Heart right ventricle (tissue), 16 donors: ENCODE measurements around the gene GJD2. TPM values are rescaled to one million over a fixed set of nuclear protein-coding genes. Genes with fewer than 3 reads are reported as not detected.

Experiments used
- ATAC-seq, 8 donors: fragments of 200-7000 bp; cut with Tn5 transposase; one replicate each; pipeline ENCODE4 v1.9.1; 2020; ENCODE audit warnings: mild to moderate bottlenecking in 8 of 8, moderate library complexity in 8 of 8, moderate number of reproducible peaks in 1 of 8
- DNase-seq, 2 donors: peaks; one replicate each; pipeline ENCODE4 v3.0.0-alpha.2; 2020
- H3K27ac ChIP-seq, 10 donors: fragments of 200-600 bp; sonication (generic) in 2 of 10; one replicate each; pipeline versions ENCODE4 v1.5.0 to v1.8.0; 2020 to 2022; ENCODE audit warnings: mild to moderate bottlenecking in 3 of 10
- H3K27me3 ChIP-seq, 7 donors: fragments of 200-600 bp; one replicate each; pipeline ENCODE4 v1.8.0; 2021 to 2022; ENCODE audit warnings: mild to moderate bottlenecking in 2 of 7
- H3K36me3 ChIP-seq, 9 donors: fragments of 200-600 bp; sonication (generic) in 1 of 9; one replicate each; pipeline versions ENCODE4 v1.5.0 to v1.8.0; 2020 to 2022; ENCODE audit warnings: mild to moderate bottlenecking in 2 of 9
- H3K4me1 ChIP-seq, 9 donors: fragments of 200-600 bp; sonication (generic) in 1 of 9; one replicate each; pipeline versions ENCODE4 v1.5.0 to v1.8.0; 2020 to 2022; ENCODE audit warnings: mild to moderate bottlenecking in 4 of 9
- H3K4me3 ChIP-seq, 10 donors: fragments of 200-600 bp; sonication (generic) in 2 of 10; one replicate each; pipeline versions ENCODE4 v1.5.0 to v1.8.0; 2020 to 2022; ENCODE audit warnings: mild to moderate bottlenecking in 7 of 10, moderate library complexity in 2 of 10
- H3K9me3 ChIP-seq, 11 donors: fragments of 200-600 bp in 10 of 11; sonication (generic) in 2 of 11; one replicate each; pipeline versions ENCODE4 v1.5.0 to v1.8.0; 2013 to 2022; ENCODE audit warnings: mild to moderate bottlenecking in 2 of 11, control low read depth in 1 of 11, moderate library complexity in 1 of 11
- CTCF ChIP-seq, 9 donors: fragments of 200-600 bp; sonication (generic) in 2 of 9; IDR thresholded peaks; one replicate each; pipeline versions ENCODE4 v1.5.0 to v1.8.0; 2021 to 2022; ENCODE audit warnings: antibody characterized with exemption in 9 of 9, mild to moderate bottlenecking in 5 of 9, moderate library complexity in 1 of 9
- WGBS, 2 donors: extraction: QIAGEN DNeasy Blood & Tissue Kit; methylation state at CpG; one replicate each; pipeline ENCODE4 v1.1.7; 2013; ENCODE audit warnings: inconsistent platforms in 1 of 2; 5-methylcytosine and 5-hydroxymethylcytosine counted together
- intact Hi-C, 10 donors: fragments of 100-400 bp; cut with DNase I; formaldehyde crosslinking; loops; one replicate each; pipeline versions ENCODE4 v1.11.1 to v1.14.2; 2022
- polyA plus RNA-seq, 2 donors: library from polyadenylated mRNA; stranded (reverse); fragments of 200-250 nt; gene quantifications; one replicate each; pipeline ENCODE4 v1.2.3, GENCODE V29; 2013
- total RNA-seq, 10 donors: library from RNA; stranded (reverse); fragmentation: NEBNext Ultra II Directional in 3 of 10; extraction: Animal tissue kit (Norgen Biotek cat#: 25700) in 3 of 10; gene quantifications; one replicate each; pipeline versions ENCODE4 v1.2.1 to v1.2.4, GENCODE V29; 2021 to 2023
- donor health status: Arrhythmogenic right ventricular cardiomyopathy.
- donor health status: ischemic (EF 13 %, LVEDD 7.1; RV severe dilation, severe dysfunction).
- donor health status: healthy with polysubstance abuse.
- donor health status: DM: no; HTN: yes; CAD: no.
- donor health status: DM: no; HTN: no; CAD: no.
- donor health status: ischemic (EF 25% LVEDD 6.9; RV normal size, moderate dysfunction).
- donor health status: ischemic (EF 25% LVEDD 5.7; RV mildly dilated, moderate dysfunction).
- donor health status: healthy.
- donor health status: DM: yes; HTN: yes; CAD: no.
- donor health status: Ischemic cardiomyopathy.
- donor health status: ischemic (EF 35%, LVEDD 5.7; RV mildly dilated, moderate dysfunction).
- donor health status: nonischemic (EF 11% LVEDD 7.7; RV severe dilation, severe dysfunction).
- donor health status: DM: yes; HTN: yes; CAD: no.
- donor health status: PGD.
- donor health status: ischemic (EF 29% LVEDD 5.4; RV normal size, mild dysfunction).
- donor health status: nonischemic (EF 23%, LVEDD 6.1; RV moderate dilation, normal function).

The GJD2 gene
- total and polyA plus RNA-seq, 12 donors, result 0.01 to 0.13 (median 0.08) TPM; not detected in 7

GRCh38 chr15:34753236-34753894 is 1.4 kb downstream of the GJD2 start:
- WGBS, 2 donors, result 29 to 30% methylated on average over 11 of the region's 11 CpGs
- intact Hi-C loops, result no loop called here
- no peaks in the 10 kb centered on the region for H3K36me3 ChIP-seq
- H3K4me3 ChIP-seq, result no peak overlapping the region
- peaks cover 0 to 11% (median 3%) of the 10 kb centered on the region in 9 donors for H3K4me1 ChIP-seq
- ATAC-seq, result peak in 6 of 8 donors; percentile 25 to 65 (median 54)
- H3K27me3 ChIP-seq, result peaks cover 0 to 68% (median 51%) of the 10 kb centered on the region in 7 donors
- peak in 1 of 2 donors; percentile 45 for DNase-seq
- H3K9me3 ChIP-seq, result no peaks in the 10 kb centered on the region
- no peak for TF ChIP-seq CTCF (IDR thresholded peaks at IDR 0.05)
- no peak overlapping the region for H3K27ac ChIP-seq

GRCh38 chr15:34749691-34750090 is 5.1 kb downstream of the GJD2 start:
- Histone ChIP-seq H3K9me3 (no peaks in the 10 kb centered on the region), H3K4me1 (peaks cover 0 to 6% (median 0%) of the 10 kb centered on the region in 9 donors), H3K36me3 (no peaks in the 10 kb centered on the region), H3K27ac (no peak overlapping the region), H3K27me3 (peaks cover 0 to 31% (median 22%) of the 10 kb centered on the region in 7 donors), H3K4me3 (no peak overlapping the region)
- DNase-seq, result no peak
- no peak for ATAC-seq
- intact Hi-C loops, result no loop called here
- 76 to 77% methylated on average over 4 of the region's 4 CpGs for WGBS, 2 donors
- TF ChIP-seq CTCF (IDR thresholded peaks at IDR 0.05), result no peak

- no peaks in the 10 kb centered on the region for H3K9me3 ChIP-seq
- no peak for TF ChIP-seq CTCF (IDR thresholded peaks at IDR 0.05)
- no peak for ATAC-seq
- DNase-seq, result no peak
- H3K27ac ChIP-seq, result no peak overlapping the region
- peaks cover 0 to 6% (median 0%) of the 10 kb centered on the region in 9 donors for H3K4me1 ChIP-seq
- no peak overlapping the region for H3K4me3 ChIP-seq
- WGBS, 2 donors, result 91 to 94% methylated on average over 2 of the region's 2 CpGs
- no peaks in the 10 kb centered on the region for H3K36me3 ChIP-seq
- peaks cover 0 to 4% (median 0%) of the 10 kb centered on the region in 7 donors for H3K27me3 ChIP-seq
- intact Hi-C loops, result no loop called here
Measured at GRCh38 chr15:34739346-34739745, 15.5 kb downstream of the GJD2 start.

- intact Hi-C loops, result no loop called here
- Histone ChIP-seq H3K36me3 (no peaks in the 10 kb centered on the region), H3K27ac (peak overlapping the region in 1 of 10 donors; percentile 15), H3K27me3 (no peaks in the 10 kb centered on the region), H3K4me3 (no peak overlapping the region), H3K4me1 (no peaks in the 10 kb centered on the region), H3K9me3 (no peaks in the 10 kb centered on the region)
- WGBS, 2 donors, result 91% methylated on average over 2 of the region's 2 CpGs
- no peak for ATAC-seq
- no peak for TF ChIP-seq CTCF (IDR thresholded peaks at IDR 0.05)
- no peak for DNase-seq
Measured at GRCh38 chr15:34738002-34738401, 16.8 kb downstream of the GJD2 start.
